ENCODE results near the gene PRRC2C.

DNA sequence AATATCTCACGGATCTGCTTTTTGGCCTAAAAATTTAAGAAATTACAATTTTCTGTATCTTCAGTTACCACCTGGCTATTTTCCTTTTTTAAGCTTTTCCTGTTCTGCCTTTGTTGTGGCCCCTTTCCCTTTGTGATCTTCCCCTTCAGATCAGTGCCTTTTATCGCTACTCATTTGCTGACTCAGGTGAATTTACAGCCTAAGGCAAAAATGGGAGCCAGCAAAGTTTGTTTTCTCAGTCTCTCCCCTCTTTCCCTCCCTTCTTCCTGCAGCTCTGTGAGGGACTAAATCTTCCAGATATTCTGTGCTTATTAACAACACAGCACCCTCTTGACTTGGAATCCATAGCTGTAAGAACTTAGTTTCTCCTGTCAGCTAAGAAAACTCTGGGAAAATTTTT, 5.3 kb upstream of the PRRC2C start:
- TF ChIP-seq POLR2A (IDR thresholded peaks at IDR 0.05), result no peak
- TF ChIP-seq, protein P1, sequence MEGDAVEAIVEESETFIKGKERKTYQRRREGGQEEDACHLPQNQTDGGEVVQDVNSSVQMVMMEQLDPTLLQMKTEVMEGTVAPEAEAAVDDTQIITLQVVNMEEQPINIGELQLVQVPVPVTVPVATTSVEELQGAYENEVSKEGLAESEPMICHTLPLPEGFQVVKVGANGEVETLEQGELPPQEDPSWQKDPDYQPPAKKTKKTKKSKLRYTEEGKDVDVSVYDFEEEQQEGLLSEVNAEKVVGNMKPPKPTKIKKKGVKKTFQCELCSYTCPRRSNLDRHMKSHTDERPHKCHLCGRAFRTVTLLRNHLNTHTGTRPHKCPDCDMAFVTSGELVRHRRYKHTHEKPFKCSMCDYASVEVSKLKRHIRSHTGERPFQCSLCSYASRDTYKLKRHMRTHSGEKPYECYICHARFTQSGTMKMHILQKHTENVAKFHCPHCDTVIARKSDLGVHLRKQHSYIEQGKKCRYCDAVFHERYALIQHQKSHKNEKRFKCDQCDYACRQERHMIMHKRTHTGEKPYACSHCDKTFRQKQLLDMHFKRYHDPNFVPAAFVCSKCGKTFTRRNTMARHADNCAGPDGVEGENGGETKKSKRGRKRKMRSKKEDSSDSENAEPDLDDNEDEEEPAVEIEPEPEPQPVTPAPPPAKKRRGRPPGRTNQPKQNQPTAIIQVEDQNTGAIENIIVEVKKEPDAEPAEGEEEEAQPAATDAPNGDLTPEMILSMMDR (IDR thresholded peaks at IDR 0.05), result no peak
